NCI-H1105 treated with DMSO at 0.1 percent for 48 hours (cell line): ENCODE data around the gene AVP.
A peak's percentile ranks its signal among the peaks of the same experiment; 100 is the strongest.
"Not testable (repeated sequence)": the region's sequence is repeated elsewhere in the genome, so short reads cannot be mapped to it uniquely, and the experiment has no call there.

Experiments used
- DNase-seq: peaks from one replicate; lab custom pipeline; 2025; lab: John Stamatoyannopoulos, UW

The AVP gene

DNA sequence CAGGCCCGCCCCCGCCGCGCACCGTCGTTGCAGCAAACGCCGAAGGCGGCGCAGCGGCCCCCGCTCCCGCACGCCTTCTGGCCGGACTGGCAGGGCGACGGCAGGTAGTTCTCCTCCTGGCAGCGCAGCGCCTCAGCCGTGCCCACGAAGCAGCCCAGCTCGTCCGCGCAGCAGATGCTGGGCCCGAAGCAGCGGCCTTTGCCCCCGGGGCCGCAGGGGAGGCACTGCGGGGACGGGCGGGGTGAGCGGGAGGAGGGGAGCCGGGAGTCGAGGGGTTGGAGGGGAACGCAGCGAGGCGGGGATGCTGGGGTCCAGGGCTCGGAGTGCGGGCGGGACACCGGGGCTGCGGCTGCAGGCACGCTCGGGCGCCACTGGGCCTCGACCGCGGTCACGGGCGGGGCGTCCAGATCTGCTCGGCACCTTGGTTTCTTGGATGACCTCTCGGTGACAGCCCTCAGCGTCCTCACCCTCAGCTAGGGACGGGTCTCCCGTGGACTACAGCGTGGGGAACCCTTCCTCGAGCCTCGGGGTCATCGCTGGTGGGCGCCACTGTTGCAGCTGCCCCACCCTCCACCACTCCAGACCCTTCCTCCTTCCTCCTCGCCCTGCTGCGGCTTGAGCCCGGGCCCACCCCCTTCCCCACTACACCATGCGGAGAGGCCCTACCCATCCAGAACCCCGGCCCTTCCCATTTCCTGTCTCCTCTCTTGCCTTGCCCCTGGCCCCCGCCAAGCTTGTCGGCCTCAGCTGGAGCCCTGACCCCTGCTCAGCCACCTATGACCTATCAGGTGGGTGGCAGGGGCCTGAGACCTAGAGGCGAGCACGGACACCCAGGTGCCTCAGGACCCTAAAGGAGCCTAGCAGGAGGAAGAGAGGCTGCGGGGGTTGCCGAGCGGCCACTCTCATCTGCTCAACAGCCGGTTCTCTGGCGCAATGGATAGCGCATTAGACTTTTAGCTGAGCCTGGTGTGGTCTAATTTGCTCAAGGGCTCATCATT is 1.3 kb downstream of the AVP start:
- DNase-seq: no peak

- no peak for DNase-seq
Measured at GRCh38 chr20:3082306-3082951, 2.1 kb downstream of the AVP start.

DNA sequence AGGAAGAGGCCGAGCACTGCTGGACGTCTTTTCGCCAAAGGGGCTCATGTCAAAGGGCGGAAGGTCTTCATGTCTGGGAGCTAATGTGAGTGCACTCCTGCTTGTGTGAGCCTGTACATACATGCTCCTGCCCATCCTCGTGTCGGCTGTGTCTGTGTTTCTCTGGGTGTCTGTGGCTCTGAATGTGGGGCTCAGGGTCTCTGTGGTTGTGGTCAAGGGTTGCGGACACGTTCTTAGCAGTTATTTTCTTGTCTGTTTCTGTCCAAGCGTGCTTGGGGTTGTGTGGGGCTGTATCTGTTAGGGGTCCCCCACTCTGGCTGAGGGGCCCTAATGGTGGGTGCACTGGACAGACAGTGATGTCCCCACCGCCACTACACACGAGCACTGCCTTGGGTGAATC is 2.9 kb downstream of the AVP start:
- DNase-seq: no peak

DNA sequence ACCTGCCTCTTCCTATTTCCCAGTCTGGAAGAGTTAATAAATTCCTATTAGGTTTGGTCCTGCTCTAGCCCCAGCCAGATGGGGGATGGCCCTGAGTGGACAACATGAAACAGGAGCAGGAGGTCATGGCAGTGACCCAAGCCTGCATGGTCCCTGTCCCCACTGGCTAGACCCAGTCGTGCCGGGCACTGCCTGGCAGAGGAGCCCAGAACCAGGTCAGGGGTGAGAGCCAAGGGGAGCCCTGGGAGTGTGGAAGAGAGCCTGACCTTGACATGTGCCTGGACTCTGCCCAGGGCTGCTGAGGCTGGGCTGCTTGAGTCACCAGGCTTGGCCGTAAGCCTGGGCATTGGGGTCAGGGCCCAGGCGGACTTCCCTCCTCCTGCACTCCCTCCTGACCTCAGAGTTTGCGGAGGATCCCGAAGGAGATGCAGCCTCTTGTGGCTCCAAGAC is 3.6 kb downstream of the AVP start:
- no peak for DNase-seq

DNA sequence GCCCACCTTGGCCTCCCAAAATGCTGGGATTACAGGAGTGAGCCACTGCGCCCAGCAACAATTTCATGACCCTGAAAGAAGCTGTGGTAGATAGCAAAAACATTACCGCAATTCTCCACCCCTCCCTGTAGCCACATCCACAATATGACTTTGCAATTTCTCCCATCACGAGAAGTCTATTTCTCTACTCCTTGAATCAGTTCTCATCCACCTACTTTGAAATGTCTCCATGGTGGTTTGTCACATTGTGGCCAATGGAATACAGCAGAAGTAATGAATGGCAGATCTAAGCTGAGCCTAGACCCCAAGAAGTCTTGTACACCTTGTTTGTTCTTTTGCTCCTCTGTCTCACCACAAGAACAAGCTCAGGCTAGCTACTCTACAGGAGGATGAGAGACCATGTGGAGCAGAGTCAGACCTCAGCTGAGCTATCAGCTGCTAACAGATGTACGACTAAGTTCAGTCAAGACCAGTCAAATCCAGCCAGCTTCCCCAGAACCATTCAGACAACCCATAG is 6.8 kb downstream of the AVP start:
- no peak for DNase-seq

DNA sequence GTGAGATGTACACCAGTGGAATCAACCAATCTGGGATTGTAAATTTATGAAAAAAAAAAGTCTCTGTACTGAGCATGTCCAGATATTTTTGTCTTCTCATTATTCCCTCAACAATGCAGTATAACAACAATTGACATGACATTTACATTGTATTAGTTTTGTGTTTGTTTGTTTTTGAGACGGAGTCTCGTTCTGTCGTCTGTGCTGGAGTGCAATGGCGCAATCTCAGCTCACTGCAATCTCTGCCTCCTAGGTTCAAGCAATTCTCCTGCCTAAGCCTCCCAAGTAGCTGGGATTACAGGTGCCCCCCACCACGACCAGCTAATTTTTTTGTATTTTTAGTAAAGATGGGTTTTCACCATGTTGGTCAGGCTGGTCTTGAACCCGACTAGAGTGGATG is 9.2 kb downstream of the AVP start:
- DNase-seq: not testable (repeated sequence)

DNA sequence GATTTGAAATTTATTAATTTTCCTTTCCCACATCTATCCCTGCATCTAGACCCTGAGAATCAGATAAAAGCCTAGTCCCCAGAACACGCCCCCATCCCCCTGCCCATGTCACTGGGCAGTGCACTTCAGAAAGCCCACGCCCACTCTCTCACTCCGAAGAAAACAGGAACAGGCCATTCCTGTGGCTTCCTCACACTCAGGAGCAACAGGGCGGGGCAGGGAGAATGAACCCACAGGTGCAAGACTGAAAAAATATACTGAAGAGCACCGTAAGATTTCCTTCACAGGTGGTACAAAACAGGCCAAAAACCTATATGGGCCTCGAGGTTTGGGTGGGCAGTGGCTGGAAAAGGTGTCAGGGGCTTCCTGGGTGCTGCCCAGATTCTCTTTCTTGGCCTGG is 9.7 kb downstream of the AVP start:
- no peak for DNase-seq

- DNase-seq: not testable (repeated sequence)
Measured at GRCh38 chr20:3073251-3073643, 11.3 kb downstream of the AVP start.

DNA sequence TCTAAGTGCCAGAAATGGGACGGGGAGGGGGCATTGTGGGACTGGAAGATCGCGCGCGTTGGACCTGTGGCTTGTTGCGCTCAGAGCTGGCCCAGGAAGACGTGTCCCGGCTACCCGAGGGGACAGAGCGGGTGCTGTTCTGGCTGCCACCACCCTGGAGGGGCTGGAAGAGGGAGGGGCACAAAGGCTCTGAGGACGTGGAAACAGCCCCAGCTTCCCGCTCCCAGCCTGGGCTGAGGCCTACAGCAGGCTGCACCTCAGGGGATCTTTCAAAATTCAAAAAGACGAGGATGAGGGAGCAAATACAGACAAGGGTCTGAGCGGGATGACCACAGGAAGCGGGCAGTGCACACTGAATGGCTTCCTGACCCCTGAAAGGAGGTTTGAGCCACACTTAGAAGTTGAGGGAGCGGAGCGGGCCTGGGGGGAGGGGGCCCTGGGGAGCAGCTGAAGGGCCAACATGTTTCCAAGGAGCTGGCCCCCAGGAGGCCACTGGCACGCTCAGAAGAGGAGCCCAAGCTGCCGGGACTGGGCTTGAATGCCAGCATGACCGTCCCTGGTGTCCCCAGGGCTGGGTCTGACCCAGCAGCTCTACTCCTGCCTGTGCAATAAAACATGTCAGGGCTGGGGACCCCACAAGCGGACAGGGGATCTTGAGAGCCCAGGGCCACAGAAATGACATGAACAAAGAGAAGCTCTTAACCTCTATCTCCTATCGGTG is 11.8 kb downstream of the AVP start:
- DNase-seq: no peak

- DNase-seq: no peak
Measured at GRCh38 chr20:3071610-3072529, 12.7 kb downstream of the AVP start, which contains the start of gene OXT. Gene OXT (plus strand): TSS chr20:3071620. CDS start chr20:3071656, 36 bp downstream.

DNA sequence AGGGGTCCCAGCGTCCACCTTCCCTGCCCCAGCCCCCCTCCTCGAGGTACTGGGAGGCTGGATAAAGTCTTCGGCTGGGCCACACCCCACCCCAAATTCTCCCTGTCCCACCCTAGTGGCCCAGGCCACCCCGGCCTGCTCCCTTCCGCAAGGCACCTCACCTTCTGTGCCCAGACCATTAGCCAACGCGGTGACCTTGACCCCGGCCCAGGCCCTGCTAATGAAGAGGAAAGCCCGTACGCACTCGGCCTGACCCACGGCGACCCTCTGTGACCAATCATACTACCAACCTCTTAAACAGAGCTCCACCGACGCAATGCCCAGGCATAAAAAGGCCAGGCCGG is 13.3 kb downstream of the AVP start:
- DNase-seq: no peak

- no peak for DNase-seq
Measured at GRCh38 chr20:3070725-3071124, 13.8 kb downstream of the AVP start.

- DNase-seq: peak; percentile 14
Measured at GRCh38 chr20:3068986-3069900, 15.3 kb downstream of the AVP start.

DNA sequence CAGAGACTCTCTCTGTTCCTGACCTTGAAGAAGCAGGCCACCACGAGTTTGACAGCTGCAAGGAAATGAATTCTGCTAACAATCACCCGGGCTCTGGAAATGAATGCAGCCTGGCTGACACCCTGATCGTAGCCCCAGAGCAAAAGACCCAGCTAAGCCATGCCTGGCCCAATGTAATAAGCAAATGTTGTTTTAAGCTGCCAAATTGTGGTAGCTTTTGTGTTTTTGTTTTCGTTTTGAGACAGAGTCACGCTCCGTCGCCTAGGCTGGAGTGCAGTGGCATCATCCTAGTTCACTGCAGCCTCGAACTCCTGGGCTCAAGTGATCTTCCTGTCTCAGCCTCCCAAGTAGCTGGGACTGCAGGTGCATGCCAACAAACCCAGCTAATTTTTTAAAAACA is 16.4 kb downstream of the AVP start:
- no peak for DNase-seq

GRCh38 chr20:3067139-3068014 is 17.1 kb downstream of the AVP start:
- DNase-seq: no peak

- DNase-seq: not testable (repeated sequence)
Measured at GRCh38 chr20:3064119-3064518, 20.4 kb downstream of the AVP start.

GRCh38 chr20:3059489-3059888 is 25.0 kb downstream of the AVP start:
- DNase-seq: no peak

GRCh38 chr20:3051385-3052019 is 33.0 kb downstream of the AVP start:
- DNase-seq: no peak
